SK-N-SH (cell line): ENCODE data around the gene GBP1.

Experiments
- CTCF ChIP-seq: fragments of 200-600 bp; sonication (generic); IDR thresholded peaks from 2 replicates; pipeline ENCODE4 v1.6.1; 2017; ENCODE audit warnings: antibody characterized with exemption, mild to moderate bottlenecking, moderate library complexity
- SIN3A ChIP-seq: IDR thresholded peaks from 2 replicates; pipeline ENCODE4 v1.6.1; 2012; ENCODE audit warnings: low read depth, mild to moderate bottlenecking, low read length, moderate library complexity, borderline replicate concordance
- YY1 ChIP-seq: IDR thresholded peaks from 2 replicates; pipeline ENCODE4 v1.4.0; 2012; ENCODE audit warnings: low read depth, mild to moderate bottlenecking

- TF ChIP-seq CTCF (no peak), SIN3A (no peak), YY1 (no peak)
Observed at GRCh38 chr1:89037186-89037585, 27.8 kb downstream of the GBP1 start.
